H9 (cell line): ENCODE results near the gene SOS1. TPM values are rescaled to one million over a fixed set of nuclear protein-coding genes. Genes with fewer than 3 reads are reported as not detected.

Experiments
- DNase-seq: peaks from one replicate; pipeline ENCODE4 v3.0.0-alpha.2; 2017
- H2AFZ ChIP-seq: one replicate; pipeline ENCODE4 v1.6.1; 2013; ENCODE audit warnings: mild to moderate bottlenecking, low read length, control low read depth, moderate library complexity
- H2AK5ac ChIP-seq: 2 replicates; pipeline ENCODE4 v1.6.1; 2013; ENCODE audit warnings: low read length, control low read depth, mixed read lengths; ENCODE audit not compliant: insufficient read length
- H2BK120ac ChIP-seq: one replicate; pipeline ENCODE4 v1.6.1; 2013; ENCODE audit warnings: low read depth, mild to moderate bottlenecking, low read length, control low read depth, inconsistent platforms; ENCODE audit not compliant: poor library complexity, severe bottlenecking
- H2BK12ac ChIP-seq: 2 replicates; pipeline ENCODE4 v1.6.1; 2013; ENCODE audit warnings: low read length, control low read depth, mixed read lengths, low read depth; ENCODE audit not compliant: insufficient read length
- H2BK15ac ChIP-seq: 2 replicates; pipeline ENCODE4 v1.6.1; 2013; ENCODE audit warnings: low read depth, low read length, control low read depth
- H2BK20ac ChIP-seq: one replicate; pipeline ENCODE4 v1.6.1; 2013; ENCODE audit warnings: low read depth, mild to moderate bottlenecking, low read length, control low read depth, inconsistent platforms; ENCODE audit not compliant: poor library complexity, severe bottlenecking
- H2BK5ac ChIP-seq: 2 replicates; pipeline ENCODE4 v1.6.1; 2013; ENCODE audit warnings: low read length, control low read depth, mixed read lengths; ENCODE audit not compliant: insufficient read length
- H3K14ac ChIP-seq: 2 replicates; pipeline ENCODE4 v1.6.1; 2013; ENCODE audit warnings: low read length, control low read depth; ENCODE audit not compliant: insufficient read depth
- H3K18ac ChIP-seq: 2 replicates; pipeline ENCODE4 v1.6.1; 2013; ENCODE audit warnings: low read depth, mild to moderate bottlenecking, mixed read lengths, low read length, control low read depth; ENCODE audit not compliant: insufficient read length
- H3K23ac ChIP-seq: 2 replicates; pipeline ENCODE4 v1.6.1; 2013; ENCODE audit warnings: low read length, control low read depth, mixed read lengths, low read depth; ENCODE audit not compliant: insufficient read length
- H3K23me2 ChIP-seq: 2 replicates; pipeline ENCODE4 v1.6.1; 2013; ENCODE audit warnings: low read depth, mild to moderate bottlenecking, mixed read lengths, low read length, control low read depth; ENCODE audit not compliant: insufficient read length, poor library complexity, severe bottlenecking
- H3K27ac ChIP-seq: 2 replicates; pipeline ENCODE4 v1.5.1; 2013; ENCODE audit warnings: low read length, control low read depth, mixed read lengths, low read depth; ENCODE audit not compliant: insufficient read length
- H3K27me3 ChIP-seq: 2 replicates; pipeline ENCODE4 v1.6.1; 2013; ENCODE audit warnings: low read length, control low read depth, inconsistent platforms; ENCODE audit not compliant: insufficient read depth
- H3K4ac ChIP-seq: 2 replicates; pipeline ENCODE4 v1.6.1; 2013; ENCODE audit warnings: low read depth, mild to moderate bottlenecking, control low read depth, inconsistent platforms, low read length, moderate library complexity
- H3K4me1 ChIP-seq: 2 replicates; pipeline ENCODE4 v1.6.1; 2013; ENCODE audit warnings: low read length, control low read depth, inconsistent platforms; ENCODE audit not compliant: insufficient read depth
- H3K4me2 ChIP-seq: 2 replicates; pipeline ENCODE4 v1.6.1; 2013; ENCODE audit warnings: low read length, control low read depth, mixed read lengths; ENCODE audit not compliant: insufficient read length, insufficient read depth
- H3K56ac ChIP-seq: 2 replicates; pipeline ENCODE4 v1.6.1; 2013; ENCODE audit warnings: low read depth, mild to moderate bottlenecking, mixed read lengths, low read length, control low read depth; ENCODE audit not compliant: insufficient read length
- H3K79me1 ChIP-seq: 2 replicates; pipeline ENCODE4 v1.6.1; 2013; ENCODE audit warnings: low read depth, mild to moderate bottlenecking, moderate library complexity, low read length, control low read depth, inconsistent platforms; ENCODE audit not compliant: insufficient read depth, poor library complexity, severe bottlenecking
- H3K79me2 ChIP-seq: 2 replicates; pipeline ENCODE4 v1.6.1; 2013; ENCODE audit warnings: low read length, control low read depth, inconsistent platforms; ENCODE audit not compliant: insufficient read depth
- H3K9ac ChIP-seq: 2 replicates; pipeline ENCODE4 v1.6.1; 2013; ENCODE audit warnings: low read length, control low read depth, mixed read lengths; ENCODE audit not compliant: insufficient read length; ENCODE audit errors: extremely low read depth
- H3K9me3 ChIP-seq: one replicate; pipeline ENCODE4 v1.6.1; 2013; ENCODE audit warnings: low read depth, low read length, inconsistent platforms; ENCODE audit not compliant: control insufficient read depth
- H3T11ph ChIP-seq: one replicate; pipeline ENCODE4 v1.6.1; 2013; ENCODE audit warnings: mild to moderate bottlenecking, low read length, control low read depth, inconsistent platforms
- H4K20me1 ChIP-seq: one replicate; pipeline ENCODE4 v1.6.1; 2013; ENCODE audit not compliant: control insufficient read depth, insufficient read length, insufficient read depth
- H4K5ac ChIP-seq: 2 replicates; pipeline ENCODE4 v1.6.1; 2013; ENCODE audit warnings: low read depth, mild to moderate bottlenecking, mixed read lengths, low read length, control low read depth; ENCODE audit not compliant: insufficient read length
- H4K8ac ChIP-seq: replicated peaks from 2 replicates; pipeline ENCODE4 v1.6.1; 2013; ENCODE audit warnings: low read length, control low read depth, mixed read lengths, low read depth; ENCODE audit not compliant: insufficient read length
- H4K91ac ChIP-seq: 2 replicates; pipeline ENCODE4 v1.6.1; 2013; ENCODE audit warnings: low read depth, mild to moderate bottlenecking, moderate library complexity, mixed read lengths, low read length, control low read depth; ENCODE audit not compliant: insufficient read length
- H3K27ac Mint-ChIP-seq, 3 experiments: 2 replicates in 2 of 3; 3 replicates in 1 of 3; pipeline ENCODE4 v1.8.0; 2020 to 2021; ENCODE audit warnings: mixed read lengths in 3 of 3, mild to moderate bottlenecking in 1 of 3, moderate library complexity in 1 of 3
- H3K27me3 Mint-ChIP-seq: 2 replicates; pipeline ENCODE4 v1.8.0; 2021; ENCODE audit warnings: low read depth, mild to moderate bottlenecking, moderate library complexity, mixed read lengths
- H3K36me3 Mint-ChIP-seq, 3 experiments: 2 replicates in 2 of 3; 3 replicates in 1 of 3; pipeline ENCODE4 v1.8.0; 2020 to 2021; ENCODE audit warnings: low read depth in 3 of 3, mixed read lengths in 3 of 3; ENCODE audit not compliant: insufficient read depth in 1 of 3
- H3K4me1 Mint-ChIP-seq, 2 experiments: 2 replicates each; pipeline ENCODE4 v1.8.0; 2020; ENCODE audit warnings: mixed read lengths in 2 of 2
- H3K4me3 Mint-ChIP-seq, 2 experiments: 2 replicates in 1 of 2; 3 replicates in 1 of 2; pipeline ENCODE4 v1.8.0; 2020 to 2021; ENCODE audit warnings: mild to moderate bottlenecking in 2 of 2, mixed read lengths in 2 of 2, moderate library complexity in 1 of 2
- H3K9me3 Mint-ChIP-seq, 2 experiments: 2 replicates in 1 of 2; 3 replicates in 1 of 2; pipeline ENCODE4 v1.8.0; 2020; ENCODE audit warnings: mild to moderate bottlenecking in 2 of 2, mixed read lengths in 2 of 2, moderate library complexity in 1 of 2
- WGBS: extraction: QIAGEN DNeasy Blood & Tissue Kit; methylation state at CpG from one replicate; pipeline ENCODE4 v1.1.7; 2013; ENCODE audit warnings: missing lambda C conversion rate, low lambda C conversion rate, mixed read lengths; ENCODE audit not compliant: insufficient read length; ENCODE audit errors: extremely low coverage; 5-methylcytosine and 5-hydroxymethylcytosine counted together
- total RNA-seq: library from RNA; stranded (reverse); gene quantifications from 2 replicates; pipeline ENCODE4 v1.2.1, GENCODE V29; 2021
- TF ChIP-seq, protein P1 (sequence below): fragments of 200-600 bp; sonication (generic); conservative IDR thresholded peaks from 3 replicates; pipeline ENCODE4 v1.8.0; 2021; ENCODE audit warnings: antibody characterized with exemption, mild to moderate bottlenecking

Gene SOS1
- total RNA-seq, 1 experiment from 2014 or later: 35.8 TPM

DNA sequence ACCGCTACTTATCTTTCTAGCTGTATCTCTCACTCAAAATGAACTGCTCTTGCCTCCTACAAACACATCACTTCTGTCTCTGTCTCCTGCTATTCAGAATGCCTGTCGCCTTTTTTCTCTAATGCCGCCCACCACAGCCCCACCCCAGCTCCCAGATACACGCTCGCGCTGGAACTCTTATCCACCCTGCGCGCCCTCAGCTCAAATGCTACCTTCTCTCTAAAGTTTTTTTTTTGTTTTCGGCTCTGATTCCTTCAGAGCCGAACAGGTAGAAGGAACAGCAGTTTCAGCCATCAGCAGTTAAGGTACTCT is 3.9 kb upstream of the SOS1 start:
- H3K36me3 Mint-ChIP-seq: no peaks in the 10 kb centered on the region; a peak in 1 of 7 replicates
- peaks cover 20 to 28% of the 10 kb centered on the region in 2 experiments for H3K4me1 Mint-ChIP-seq
- H3K23me2 ChIP-seq: peaks cover 17% of the 10 kb centered on the region
- H2BK20ac ChIP-seq: no peak overlapping the region
- no peaks in the 10 kb centered on the region for H3K27me3 ChIP-seq
- H2BK120ac ChIP-seq: no peak overlapping the region
- H2BK15ac ChIP-seq: no peak overlapping the region
- no peak overlapping the region for H2BK5ac ChIP-seq
- no CpG with 5 or more reads among the region's 10 CpGs for WGBS
- H3K56ac ChIP-seq: no peak overlapping the region
- no peaks in the 10 kb centered on the region for H3K9me3 Mint-ChIP-seq
- H3T11ph ChIP-seq: no peak overlapping the region
- peak overlapping the region; percentile 77 to 89 for H3K4me3 Mint-ChIP-seq
- H2AFZ ChIP-seq: no peak overlapping the region
- no peak overlapping the region for H4K91ac ChIP-seq
- H3K79me1 ChIP-seq: no peaks in the 10 kb centered on the region
- peak overlapping the region; percentile 57 for H3K27ac ChIP-seq
- DNase-seq: no peak
- no peak overlapping the region for H2BK12ac ChIP-seq
- no peaks in the 10 kb centered on the region for H3K27me3 Mint-ChIP-seq
- H3K18ac ChIP-seq: no peak overlapping the region
- no peak overlapping the region for H2AK5ac ChIP-seq
- H3K27ac Mint-ChIP-seq: peak overlapping the region; percentile 49 to 98 (median 84)
- no peak overlapping the region for H3K23ac ChIP-seq
- H3K9ac ChIP-seq: peak overlapping the region; percentile 62
- H4K5ac ChIP-seq: no peak overlapping the region
- TF ChIP-seq, protein P1, sequence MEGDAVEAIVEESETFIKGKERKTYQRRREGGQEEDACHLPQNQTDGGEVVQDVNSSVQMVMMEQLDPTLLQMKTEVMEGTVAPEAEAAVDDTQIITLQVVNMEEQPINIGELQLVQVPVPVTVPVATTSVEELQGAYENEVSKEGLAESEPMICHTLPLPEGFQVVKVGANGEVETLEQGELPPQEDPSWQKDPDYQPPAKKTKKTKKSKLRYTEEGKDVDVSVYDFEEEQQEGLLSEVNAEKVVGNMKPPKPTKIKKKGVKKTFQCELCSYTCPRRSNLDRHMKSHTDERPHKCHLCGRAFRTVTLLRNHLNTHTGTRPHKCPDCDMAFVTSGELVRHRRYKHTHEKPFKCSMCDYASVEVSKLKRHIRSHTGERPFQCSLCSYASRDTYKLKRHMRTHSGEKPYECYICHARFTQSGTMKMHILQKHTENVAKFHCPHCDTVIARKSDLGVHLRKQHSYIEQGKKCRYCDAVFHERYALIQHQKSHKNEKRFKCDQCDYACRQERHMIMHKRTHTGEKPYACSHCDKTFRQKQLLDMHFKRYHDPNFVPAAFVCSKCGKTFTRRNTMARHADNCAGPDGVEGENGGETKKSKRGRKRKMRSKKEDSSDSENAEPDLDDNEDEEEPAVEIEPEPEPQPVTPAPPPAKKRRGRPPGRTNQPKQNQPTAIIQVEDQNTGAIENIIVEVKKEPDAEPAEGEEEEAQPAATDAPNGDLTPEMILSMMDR: peak; percentile 24; the same call in 1 of the 3 replicates
- H4K8ac ChIP-seq: no peak overlapping the region
- peak overlapping the region; percentile 25; the same call in 1 of the 2 replicates for H3K14ac ChIP-seq
- H4K20me1 ChIP-seq: no peaks in the 10 kb centered on the region
- H3K9me3 ChIP-seq: no peaks in the 10 kb centered on the region
- H3K4me2 ChIP-seq: peak overlapping the region; percentile 79
- no peaks in the 10 kb centered on the region for H3K79me2 ChIP-seq
- no peaks in the 10 kb centered on the region for H3K4me1 ChIP-seq
- H3K4ac ChIP-seq: no peak overlapping the region
